IMR-90 (cell line): ENCODE measurements around the gene CDKAL1. TPM values are rescaled to one million over a fixed set of nuclear protein-coding genes. Genes with fewer than 3 reads are reported as not detected.

ENCODE experiments used
- ATAC-seq: fragments of 200-7000 bp; cut with Tn5 transposase; 2 replicates; pipeline ENCODE4 v1.9.1; 2020; ENCODE audit warnings: low read depth, mild to moderate bottlenecking, moderate library complexity
- BruUV-seq: library from RNA; stranded (reverse); fragments of 400-500 nt; replicated peaks from 2 replicates; lab custom pipeline; 2021; lab: Mats Ljungman, UMichigan
- CTCF ChIA-PET: fragments of 300-600 bp; formaldehyde crosslinking; extraction: SDS; loops from one replicate; lab custom pipeline; 2021; ENCODE audit warnings: antibody characterized with exemption; lab: Yijun Ruan, JAX
- POLR2A ChIA-PET: fragments of 300-600 bp; sonication (Branson Sonifier 250); formaldehyde crosslinking; loops from one replicate; lab custom pipeline; 2022; ENCODE audit warnings: antibody characterized with exemption; ENCODE audit not compliant: unreplicated experiment; lab: Charles Lee
- DNase-seq: peaks from one replicate; pipeline ENCODE4 v3.0.0; 2013
- H2AFZ ChIP-seq: replicated peaks from 2 replicates; pipeline ENCODE3; 2013; ENCODE audit warnings: low read length, mild to moderate bottlenecking; ENCODE audit not compliant: poor library complexity
- H2AK5ac ChIP-seq: 2 replicates; pipeline ENCODE4 v1.6.1; 2013; ENCODE audit warnings: low read depth, low read length, inconsistent platforms
- H2AK9ac ChIP-seq: replicated peaks from 2 replicates; pipeline ENCODE3; 2013; ENCODE audit warnings: mild to moderate bottlenecking, low read depth, low read length, moderate library complexity; ENCODE audit not compliant: poor library complexity
- H2BK120ac ChIP-seq: 2 replicates; pipeline ENCODE4 v1.6.1; 2013; ENCODE audit warnings: low read depth, low read length, inconsistent platforms
- H2BK15ac ChIP-seq: 3 replicates; pipeline ENCODE4 v1.6.1; 2013; ENCODE audit warnings: low read depth, low read length, inconsistent platforms
- H2BK20ac ChIP-seq: 2 replicates; pipeline ENCODE4 v1.6.1; 2013; ENCODE audit warnings: low read depth, mild to moderate bottlenecking, inconsistent platforms, low read length, moderate library complexity
- H2BK5ac ChIP-seq: 2 replicates; pipeline ENCODE4 v1.6.1; 2013; ENCODE audit warnings: mild to moderate bottlenecking, low read depth, low read length, inconsistent platforms; ENCODE audit not compliant: poor library complexity, severe bottlenecking
- H3K14ac ChIP-seq: replicated peaks from 2 replicates; pipeline ENCODE4 v1.6.1; 2013; ENCODE audit warnings: low read depth, low read length, inconsistent platforms
- H3K18ac ChIP-seq: 2 replicates; pipeline ENCODE4 v1.6.1; 2013; ENCODE audit warnings: low read depth, low read length, control low read depth
- H3K23ac ChIP-seq: 2 replicates; pipeline ENCODE4 v1.6.1; 2013; ENCODE audit warnings: low read depth, low read length, inconsistent platforms
- H3K27ac ChIP-seq: 2 replicates; pipeline ENCODE4 v1.5.1; 2013; ENCODE audit warnings: mild to moderate bottlenecking, control low read depth, low read length; ENCODE audit not compliant: insufficient read depth
- H3K27me3 ChIP-seq: 2 replicates; pipeline ENCODE4 v1.6.1; 2013; ENCODE audit warnings: low read length; ENCODE audit not compliant: control insufficient read depth, insufficient read depth
- H3K36me3 ChIP-seq: 2 replicates; pipeline ENCODE4 v1.6.1; 2013; ENCODE audit warnings: low read length, mixed read lengths; ENCODE audit not compliant: control insufficient read depth, insufficient read depth
- H3K4ac ChIP-seq: 2 replicates; pipeline ENCODE4 v1.6.1; 2013; ENCODE audit warnings: low read depth, low read length, inconsistent platforms
- H3K4me1 ChIP-seq: 2 replicates; pipeline ENCODE4 v1.6.1; 2013; ENCODE audit warnings: low read length, mixed read lengths; ENCODE audit not compliant: control insufficient read depth, insufficient read depth
- H3K4me2 ChIP-seq: 2 replicates; pipeline ENCODE4 v1.6.1; 2013; ENCODE audit warnings: low read depth, mild to moderate bottlenecking, control low read depth, low read length, moderate library complexity
- H3K4me3 ChIP-seq: 2 replicates; pipeline ENCODE4 v1.5.1; 2013; ENCODE audit warnings: low read depth, mild to moderate bottlenecking, control low read depth, low read length, moderate library complexity; ENCODE audit not compliant: insufficient read depth
- H3K56ac ChIP-seq: 2 replicates; pipeline ENCODE4 v1.6.1; 2013; ENCODE audit warnings: low read length, inconsistent platforms; ENCODE audit not compliant: insufficient read depth; ENCODE audit errors: extremely low read depth
- H3K79me1 ChIP-seq, 2 experiments: 2 replicates each; pipeline ENCODE4 v1.6.1; 2013; ENCODE audit warnings: low read length in 2 of 2, inconsistent platforms in 1 of 2, low read depth in 1 of 2
- H3K9ac ChIP-seq: 2 replicates; pipeline ENCODE4 v1.6.1; 2013; ENCODE audit warnings: low read depth, low read length, control low read depth
- H3K9me1 ChIP-seq: 2 replicates; pipeline ENCODE4 v1.6.1; 2013; ENCODE audit warnings: low read length, inconsistent platforms; ENCODE audit not compliant: insufficient read depth
- H3K9me3 ChIP-seq: 2 replicates; pipeline ENCODE4 v1.6.1; 2013; ENCODE audit warnings: low read length; ENCODE audit not compliant: control insufficient read depth, insufficient read depth
- H4K20me1 ChIP-seq: 2 replicates; pipeline ENCODE4 v1.6.1; 2013; ENCODE audit warnings: low read length, inconsistent platforms; ENCODE audit not compliant: insufficient read depth
- H4K5ac ChIP-seq: 2 replicates; pipeline ENCODE4 v1.6.1; 2013; ENCODE audit warnings: mild to moderate bottlenecking, low read depth, low read length, control low read depth
- H4K8ac ChIP-seq, 2 experiments: 2 replicates each; pipeline ENCODE4 v1.6.1; 2013; ENCODE audit warnings: low read depth in 2 of 2, low read length in 2 of 2, control low read depth in 1 of 2, inconsistent platforms in 1 of 2
- H4K91ac ChIP-seq: 2 replicates; pipeline ENCODE4 v1.6.1; 2013; ENCODE audit warnings: low read depth, low read length, inconsistent platforms; ENCODE audit not compliant: insufficient read depth
- BHLHE40 ChIP-seq: fragments of 150-350 bp; IDR thresholded peaks from 2 replicates; pipeline ENCODE4 v1.6.1; 2016; ENCODE audit warnings: mild to moderate bottlenecking, low read depth, low read length
- CHD1 ChIP-seq: IDR thresholded peaks from 2 replicates; pipeline ENCODE4 v1.6.1; 2012; ENCODE audit warnings: low read depth, low read length, improper control_type of control experiment
- FOS ChIP-seq: fragments of 150-350 bp; IDR thresholded peaks from 2 replicates; pipeline ENCODE4 v1.6.1; 2016; ENCODE audit warnings: low read depth, low read length
- MAFK ChIP-seq: IDR thresholded peaks from 2 replicates; pipeline ENCODE4 v1.6.1; 2012; ENCODE audit warnings: low read depth, low read length, improper control_type of control experiment
- MAZ ChIP-seq: IDR thresholded peaks from 2 replicates; pipeline ENCODE4 v1.6.1; 2012; ENCODE audit warnings: low read depth, mild to moderate bottlenecking, low read length, improper control_type of control experiment, moderate library complexity, borderline replicate concordance
- MXI1 ChIP-seq: IDR thresholded peaks from 2 replicates; pipeline ENCODE4 v1.6.1; 2012; ENCODE audit warnings: low read depth, mild to moderate bottlenecking, low read length, moderate library complexity, borderline replicate concordance
- NFE2L2 ChIP-seq: fragments of 150-350 bp; IDR thresholded peaks from 2 replicates; pipeline ENCODE4 v1.6.1; 2016; ENCODE audit warnings: low read depth, mild to moderate bottlenecking, low read length
- POLR2A ChIP-seq: IDR thresholded peaks from 2 replicates; pipeline ENCODE4 v1.6.1; 2012; ENCODE audit warnings: mild to moderate bottlenecking, low read depth, low read length
- RAD21 ChIP-seq: IDR thresholded peaks from 2 replicates; pipeline ENCODE4 v1.6.1; 2012; ENCODE audit warnings: low read length, improper control_type of control experiment
- RCOR1 ChIP-seq: IDR thresholded peaks from 2 replicates; pipeline ENCODE4 v1.6.1; 2012; ENCODE audit warnings: mild to moderate bottlenecking, low read length, improper control_type of control experiment; ENCODE audit not compliant: insufficient replicate concordance
- RFX5 ChIP-seq: IDR thresholded peaks from 2 replicates; pipeline ENCODE4 v1.8.0; 2012; ENCODE audit warnings: low read depth, mild to moderate bottlenecking, low read length, moderate library complexity
- SMC3 ChIP-seq: fragments of 150-350 bp; IDR thresholded peaks from 2 replicates; pipeline ENCODE4 v1.6.1; 2016; ENCODE audit warnings: low read depth, mild to moderate bottlenecking, antibody characterized with exemption, low read length, moderate library complexity
- WGBS, 2 experiments: methylation state at CpG; one replicate each; pipeline versions ENCODE4 v1.1.5 to v1.1.7; 2013; ENCODE audit warnings: missing lambda C conversion rate in 2 of 2; ENCODE audit not compliant: insufficient read length in 1 of 2; ENCODE audit errors: extremely low coverage in 2 of 2; 5-methylcytosine and 5-hydroxymethylcytosine counted together
- dilution Hi-C: fragments of 300-500 bp; cut with HindIII; formaldehyde crosslinking; loops from one replicate; pipeline ENCODE4 v1.14.3; 2018; ENCODE audit warnings: low sequenced_read_pairs; ENCODE audit not compliant: unreplicated experiment
- in situ Hi-C: fragments of 300-500 bp; cut with MboI; formaldehyde crosslinking; loops from 3 replicates; pipeline ENCODE4 v1.14.3; 2019; ENCODE audit warnings: low sequenced_read_pairs, inconsistent platforms, mixed read lengths
- intact Hi-C: fragments of 100-400 bp; cut with micrococcal nuclease; formaldehyde crosslinking; loops from 2 replicates; pipeline ENCODE4 v1.10.0; 2022
- polyA plus RNA-seq, 3 experiments: library from polyadenylated mRNA; depleted of rRNA; stranded (reverse); fragments of >200 nt; gene quantifications; 2 replicates each; pipeline ENCODE4 v1.2.3, GENCODE V29; 2012; ENCODE audit warnings: low replicate concordance in 1 of 3
- total RNA-seq: library from RNA; depleted of rRNA; stranded (reverse); fragments of >200 nt; gene quantifications from 2 replicates; pipeline ENCODE4 v1.2.3, GENCODE V29; 2012
- TF ChIP-seq, protein P1 (sequence below): fragments of 150-350 bp; IDR thresholded peaks from 2 replicates; pipeline ENCODE4 v1.6.1; 2017; ENCODE audit warnings: mild to moderate bottlenecking, antibody characterized with exemption, low read length, low read depth
- TF ChIP-seq, protein P2 (sequence below): conservative IDR thresholded peaks from 2 replicates; pipeline ENCODE4 v1.5.1; 2012; ENCODE audit warnings: mild to moderate bottlenecking, low read depth, low read length, improper control_type of control experiment
- TF ChIP-seq, protein P3 (sequence below): fragments of 150-350 bp; IDR thresholded peaks from 2 replicates; pipeline ENCODE4 v1.6.1; 2016; ENCODE audit warnings: low read depth, mild to moderate bottlenecking, low read length, moderate library complexity, borderline replicate concordance

CDKAL1 gene
- total and polyA plus RNA-seq, 2 of the 4 experiments (the other 2 are of a cell fraction) = 3.7 to 13.1 TPM

DNA sequence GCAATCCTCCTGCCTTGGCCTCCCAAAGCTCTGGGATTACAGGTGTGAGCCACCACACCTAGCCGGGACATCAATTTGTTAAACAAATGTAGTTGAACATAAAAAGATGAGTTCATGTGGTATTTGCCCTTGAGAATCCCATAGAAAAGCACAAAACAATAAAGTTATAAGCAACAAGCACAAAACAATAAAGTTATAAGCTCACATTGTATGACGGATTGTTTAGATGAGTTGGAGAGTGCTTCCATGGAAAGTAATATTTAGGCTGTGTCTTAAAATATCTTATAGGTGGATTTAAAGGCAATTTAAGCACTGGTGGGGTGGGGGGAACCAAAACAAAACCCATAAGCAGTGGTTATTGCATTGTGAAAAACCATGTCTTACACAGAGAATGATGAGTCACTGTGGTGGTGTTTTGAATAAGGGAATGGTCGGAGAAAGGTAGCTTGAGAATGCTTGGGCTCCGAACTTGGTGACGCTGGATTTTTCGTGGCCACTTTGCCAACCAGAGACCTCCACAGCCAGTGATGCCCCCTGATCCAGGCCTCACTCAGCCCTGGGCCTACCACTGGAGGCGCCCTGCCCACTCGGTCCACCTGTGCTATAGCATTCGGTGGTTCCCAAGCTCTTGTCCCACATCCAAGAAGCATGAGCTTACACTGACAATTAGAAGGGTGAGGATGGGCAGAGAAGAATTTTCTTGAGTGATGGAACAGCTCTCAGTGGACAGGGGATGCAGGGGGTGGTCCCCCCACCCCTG, 256.0 kb downstream of the CDKAL1 start:
- H3K27me3 ChIP-seq = no peaks in the 10 kb centered on the region
- H3K27ac ChIP-seq = no peak overlapping the region
- no peak overlapping the region for H3K4me2 ChIP-seq
- no peaks in the 10 kb centered on the region for H3K36me3 ChIP-seq
- DNase-seq (no peak), ATAC-seq (no peak)
- H3K4me1 ChIP-seq = no peaks in the 10 kb centered on the region; the same call in 1 of the 2 replicates
- no peaks in the 10 kb centered on the region for H4K20me1 ChIP-seq
- H2AK5ac ChIP-seq = peak overlapping the region; percentile 24; the same call in 1 of the 2 replicates
- H3K9me1 ChIP-seq = 0 out of 2 replicates have a peak, but pooled peaks cover 3% of the 10 kb centered on the region
- no peak overlapping the region for H2BK15ac ChIP-seq
- no peak overlapping the region for H4K91ac ChIP-seq
- H3K14ac ChIP-seq = no peak overlapping the region
- H2AFZ ChIP-seq = no peak overlapping the region
- 100% methylated on average over 2 of the region's 9 CpGs; no CpG with 5 or more reads in 1 of the 2 experiments for WGBS, 2 experiments
- no peak overlapping the region for H4K5ac ChIP-seq
- no peaks in the 10 kb centered on the region for H3K79me1 ChIP-seq
- no peak overlapping the region for H3K23ac ChIP-seq
- H3K4ac ChIP-seq = no peak overlapping the region
- no peak overlapping the region for H3K18ac ChIP-seq
- no peaks in the 10 kb centered on the region for H3K9me3 ChIP-seq
- H3K4me3 ChIP-seq = no peak overlapping the region
- no TSS peak for BruUV-seq
- no peak overlapping the region for H3K56ac ChIP-seq
- in situ Hi-C loops = no loop called here
- CTCF ChIA-PET = interaction anchor here (1.4 kb wide), 1 partner anchor 11 kb away, joined by 3 read pairs; no protein-coding TSS in a partner anchor
- peak overlapping the region; percentile 18 for H2AK9ac ChIP-seq
- H3K9ac ChIP-seq = no peak overlapping the region
- no peak overlapping the region for H2BK120ac ChIP-seq
- H2BK20ac ChIP-seq = no peak overlapping the region
- intact Hi-C loops = no loop called here
- H4K8ac ChIP-seq = no peak overlapping the region
- dilution Hi-C loops = no loop called here
- H2BK5ac ChIP-seq = no peak overlapping the region
- POLR2A ChIA-PET = no interaction called here
- TF ChIP-seq MAZ (no peak), FOS (no peak), MAFK (no peak), RFX5 (no peak), SMC3 (no peak), RAD21 (no peak), MXI1 (no peak), RCOR1 (no peak), NFE2L2 (no peak), BHLHE40 (no peak), CHD1 (no peak), POLR2A (no peak)
- TF ChIP-seq, protein P1, sequence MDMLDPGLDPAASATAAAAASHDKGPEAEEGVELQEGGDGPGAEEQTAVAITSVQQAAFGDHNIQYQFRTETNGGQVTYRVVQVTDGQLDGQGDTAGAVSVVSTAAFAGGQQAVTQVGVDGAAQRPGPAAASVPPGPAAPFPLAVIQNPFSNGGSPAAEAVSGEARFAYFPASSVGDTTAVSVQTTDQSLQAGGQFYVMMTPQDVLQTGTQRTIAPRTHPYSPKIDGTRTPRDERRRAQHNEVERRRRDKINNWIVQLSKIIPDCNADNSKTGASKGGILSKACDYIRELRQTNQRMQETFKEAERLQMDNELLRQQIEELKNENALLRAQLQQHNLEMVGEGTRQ = no peak
- TF ChIP-seq, protein P2, sequence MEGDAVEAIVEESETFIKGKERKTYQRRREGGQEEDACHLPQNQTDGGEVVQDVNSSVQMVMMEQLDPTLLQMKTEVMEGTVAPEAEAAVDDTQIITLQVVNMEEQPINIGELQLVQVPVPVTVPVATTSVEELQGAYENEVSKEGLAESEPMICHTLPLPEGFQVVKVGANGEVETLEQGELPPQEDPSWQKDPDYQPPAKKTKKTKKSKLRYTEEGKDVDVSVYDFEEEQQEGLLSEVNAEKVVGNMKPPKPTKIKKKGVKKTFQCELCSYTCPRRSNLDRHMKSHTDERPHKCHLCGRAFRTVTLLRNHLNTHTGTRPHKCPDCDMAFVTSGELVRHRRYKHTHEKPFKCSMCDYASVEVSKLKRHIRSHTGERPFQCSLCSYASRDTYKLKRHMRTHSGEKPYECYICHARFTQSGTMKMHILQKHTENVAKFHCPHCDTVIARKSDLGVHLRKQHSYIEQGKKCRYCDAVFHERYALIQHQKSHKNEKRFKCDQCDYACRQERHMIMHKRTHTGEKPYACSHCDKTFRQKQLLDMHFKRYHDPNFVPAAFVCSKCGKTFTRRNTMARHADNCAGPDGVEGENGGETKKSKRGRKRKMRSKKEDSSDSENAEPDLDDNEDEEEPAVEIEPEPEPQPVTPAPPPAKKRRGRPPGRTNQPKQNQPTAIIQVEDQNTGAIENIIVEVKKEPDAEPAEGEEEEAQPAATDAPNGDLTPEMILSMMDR = no peak
- TF ChIP-seq, protein P3, sequence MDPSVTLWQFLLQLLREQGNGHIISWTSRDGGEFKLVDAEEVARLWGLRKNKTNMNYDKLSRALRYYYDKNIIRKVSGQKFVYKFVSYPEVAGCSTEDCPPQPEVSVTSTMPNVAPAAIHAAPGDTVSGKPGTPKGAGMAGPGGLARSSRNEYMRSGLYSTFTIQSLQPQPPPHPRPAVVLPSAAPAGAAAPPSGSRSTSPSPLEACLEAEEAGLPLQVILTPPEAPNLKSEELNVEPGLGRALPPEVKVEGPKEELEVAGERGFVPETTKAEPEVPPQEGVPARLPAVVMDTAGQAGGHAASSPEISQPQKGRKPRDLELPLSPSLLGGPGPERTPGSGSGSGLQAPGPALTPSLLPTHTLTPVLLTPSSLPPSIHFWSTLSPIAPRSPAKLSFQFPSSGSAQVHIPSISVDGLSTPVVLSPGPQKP = no peak
